Stimulated activated naive CD8-positive, alpha-beta T cell treated with anti-CD3 and anti-CD28 coated beads, Interleukin-15, amount 100 ng/mL, for 72 hours (primary cell): ENCODE measurements around the gene HIP1.
"Not testable (repeated sequence)": the region's sequence is repeated elsewhere in the genome, so short reads cannot be mapped to it uniquely, and the experiment has no call there.

Source experiments
- ATAC-seq: fragments of 150-1000 bp; cut with Tn5 transposase; 2 replicates; pipeline ENCODE4 v1.10.0; 2021; ENCODE audit warnings: mild to moderate bottlenecking, moderate library complexity
- DNase-seq, 2 donors: peaks; one replicate each; pipeline ENCODE4 v3.0.0; 2021 to 2022
- H3K27ac Mint-ChIP-seq, 2 donors: one replicate each; pipeline ENCODE4 v1.8.0; 2022; ENCODE audit warnings: mild to moderate bottlenecking in 2 of 2, mixed read lengths in 2 of 2, moderate library complexity in 2 of 2
- H3K27me3 Mint-ChIP-seq: one replicate; pipeline ENCODE4 v1.8.0; 2022; ENCODE audit warnings: mixed read lengths
- H3K4me1 Mint-ChIP-seq: one replicate; pipeline ENCODE4 v1.8.0; 2022; ENCODE audit warnings: mild to moderate bottlenecking, mixed read lengths
- H3K4me3 Mint-ChIP-seq, 2 donors: one replicate each; pipeline ENCODE4 v1.8.0; 2022; ENCODE audit warnings: mild to moderate bottlenecking in 2 of 2, mixed read lengths in 2 of 2, moderate library complexity in 1 of 2
- H3K9me3 Mint-ChIP-seq, 2 donors: one replicate each; pipeline ENCODE4 v1.8.0; 2022; ENCODE audit warnings: mixed read lengths in 2 of 2

HIP1 gene

GRCh38 chr7:75604408-75604807, 134.3 kb downstream of the HIP1 start:
- Mint-ChIP-seq H3K4me1 (no peaks in the 10 kb centered on the region), H3K27ac (no peak overlapping the region), H3K4me3 (no peak overlapping the region), H3K9me3 (no peaks in the 10 kb centered on the region), H3K27me3 (no peaks in the 10 kb centered on the region)
- DNase-seq = no peak
- no peak for ATAC-seq

GRCh38 chr7:75602831-75603230, 135.9 kb downstream of the HIP1 start:
- H3K4me3 Mint-ChIP-seq, H3K27ac Mint-ChIP-seq, H3K9me3 Mint-ChIP-seq, ATAC-seq, H3K27me3 Mint-ChIP-seq, DNase-seq, H3K4me1 Mint-ChIP-seq: not testable (repeated sequence)

- H3K4me1 Mint-ChIP-seq = peaks cover 8% of the 10 kb centered on the region
- ATAC-seq = no peak
- no peak overlapping the region for H3K4me3 Mint-ChIP-seq
- H3K9me3 Mint-ChIP-seq = no peaks in the 10 kb centered on the region
- no peak overlapping the region for H3K27ac Mint-ChIP-seq
- no peak for DNase-seq
- no peaks in the 10 kb centered on the region for H3K27me3 Mint-ChIP-seq
These were observed 137.2 kb downstream of the HIP1 start for GRCh38 chr7:75601539-75601938.

- H3K4me3 Mint-ChIP-seq, ATAC-seq, H3K9me3 Mint-ChIP-seq, DNase-seq, H3K27ac Mint-ChIP-seq, H3K27me3 Mint-ChIP-seq: not testable (repeated sequence)
- H3K4me1 Mint-ChIP-seq = peaks cover 10% of the 10 kb centered on the region
These were observed 138.0 kb downstream of the HIP1 start for GRCh38 chr7:75600748-75601147.

- no peaks in the 10 kb centered on the region for H3K27me3 Mint-ChIP-seq
- DNase-seq (no peak), ATAC-seq (no peak)
- no peak overlapping the region for H3K27ac Mint-ChIP-seq
- no peaks in the 10 kb centered on the region for H3K9me3 Mint-ChIP-seq
- H3K4me3 Mint-ChIP-seq = no peak overlapping the region
- peaks cover 21% of the 10 kb centered on the region for H3K4me1 Mint-ChIP-seq
These were observed 139.4 kb downstream of the HIP1 start for GRCh38 chr7:75599244-75599781.

- peak; percentile 7 to 15 for DNase-seq
- Mint-ChIP-seq H3K4me3 (no peak overlapping the region), H3K27me3 (no peaks in the 10 kb centered on the region), H3K27ac (peak overlapping the region; percentile 1 to 34), H3K9me3 (no peaks in the 10 kb centered on the region), H3K4me1 (peaks cover 21% of the 10 kb centered on the region)
- ATAC-seq = peak; percentile 77
These were observed 141.8 kb downstream of the HIP1 start for GRCh38 chr7:75596727-75597614.

- Mint-ChIP-seq H3K4me1 (peaks cover 21% of the 10 kb centered on the region), H3K9me3 (no peaks in the 10 kb centered on the region), H3K27me3 (no peaks in the 10 kb centered on the region), H3K27ac (no peak overlapping the region), H3K4me3 (no peak overlapping the region)
- no peak for ATAC-seq
- no peak for DNase-seq
These were observed 143.0 kb downstream of the HIP1 start for GRCh38 chr7:75595766-75596165.

- H3K27me3 Mint-ChIP-seq, H3K9me3 Mint-ChIP-seq, DNase-seq, H3K27ac Mint-ChIP-seq, ATAC-seq, H3K4me3 Mint-ChIP-seq: not testable (repeated sequence)
- peaks cover 21% of the 10 kb centered on the region for H3K4me1 Mint-ChIP-seq
These were observed 145.1 kb downstream of the HIP1 start for GRCh38 chr7:75593500-75594184.

- no peak for ATAC-seq
- H3K27me3 Mint-ChIP-seq = no peaks in the 10 kb centered on the region
- peak overlapping the region in 1 of 2 donors; percentile 3 for H3K27ac Mint-ChIP-seq
- peaks cover 14% of the 10 kb centered on the region for H3K4me1 Mint-ChIP-seq
- no peak overlapping the region for H3K4me3 Mint-ChIP-seq
- DNase-seq = no peak
- no peaks in the 10 kb centered on the region for H3K9me3 Mint-ChIP-seq
These were observed 147.1 kb downstream of the HIP1 start for GRCh38 chr7:75591467-75592255.

- ATAC-seq (no peak), DNase-seq (no peak)
- Mint-ChIP-seq H3K9me3 (no peaks in the 10 kb centered on the region), H3K4me3 (no peak overlapping the region), H3K27me3 (no peaks in the 10 kb centered on the region), H3K4me1 (peaks cover 11% of the 10 kb centered on the region), H3K27ac (no peak overlapping the region)
These were observed 148.3 kb downstream of the HIP1 start for GRCh38 chr7:75590373-75591005.

GRCh38 chr7:75584354-75584753, 154.4 kb downstream of the HIP1 start:
- Mint-ChIP-seq H3K27me3 (no peaks in the 10 kb centered on the region), H3K4me3 (no peak overlapping the region), H3K9me3 (no peaks in the 10 kb centered on the region), H3K27ac (peak overlapping the region in 1 of 2 donors; percentile 12), H3K4me1 (no peaks in the 10 kb centered on the region)
- DNase-seq = no peak
- ATAC-seq = no peak

GRCh38 chr7:75583255-75583654, 155.5 kb downstream of the HIP1 start:
- H3K4me3 Mint-ChIP-seq = no peak overlapping the region
- ATAC-seq (no peak), DNase-seq (no peak)
- H3K27ac Mint-ChIP-seq = no peak overlapping the region
- no peaks in the 10 kb centered on the region for H3K9me3 Mint-ChIP-seq
- no peaks in the 10 kb centered on the region for H3K27me3 Mint-ChIP-seq
- no peaks in the 10 kb centered on the region for H3K4me1 Mint-ChIP-seq

GRCh38 chr7:75579899-75580298, 158.8 kb downstream of the HIP1 start:
- DNase-seq (no peak), ATAC-seq (no peak)
- Mint-ChIP-seq H3K27ac (no peak overlapping the region), H3K4me1 (no peaks in the 10 kb centered on the region), H3K9me3 (no peaks in the 10 kb centered on the region), H3K27me3 (no peaks in the 10 kb centered on the region), H3K4me3 (no peak overlapping the region)

GRCh38 chr7:75578081-75578480, 160.7 kb downstream of the HIP1 start:
- Mint-ChIP-seq H3K27ac (no peak overlapping the region), H3K9me3 (no peaks in the 10 kb centered on the region), H3K27me3 (no peaks in the 10 kb centered on the region), H3K4me1 (no peaks in the 10 kb centered on the region), H3K4me3 (no peak overlapping the region)
- no peak for ATAC-seq
- no peak for DNase-seq

GRCh38 chr7:75575488-75576121, 163.1 kb downstream of the HIP1 start:
- Mint-ChIP-seq H3K4me1 (no peaks in the 10 kb centered on the region), H3K4me3 (no peak overlapping the region), H3K27me3 (no peaks in the 10 kb centered on the region), H3K9me3 (no peaks in the 10 kb centered on the region), H3K27ac (no peak overlapping the region)
- DNase-seq (no peak), ATAC-seq (no peak)
